HCT116 (cell line): ENCODE measurements around the gene DTNBP1. TPM values are rescaled to one million over a fixed set of nuclear protein-coding genes. Genes with fewer than 3 reads are reported as not detected.

Source experiments
- ATAC-seq: fragments of 200-7000 bp; cut with Tn5 transposase; 2 replicates; pipeline ENCODE4 v1.9.1; 2020; ENCODE audit warnings: mild to moderate bottlenecking, moderate library complexity
- BruUV-seq: library from RNA; stranded (reverse); fragments of 400-500 nt; replicated peaks from 2 replicates; lab custom pipeline; 2021; lab: Mats Ljungman, UMichigan
- CTCF ChIA-PET: fragments of 300-600 bp; sonication (Branson Sonifier 250); formaldehyde crosslinking; loops from one replicate; lab custom pipeline; 2021; ENCODE audit warnings: antibody characterized with exemption; lab: Charles Lee
- POLR2A ChIA-PET: fragments of 300-600, 350-600 bp; sonication (Branson Sonifier 250); formaldehyde crosslinking; loops from one replicate; lab custom pipeline; 2021; ENCODE audit warnings: antibody characterized with exemption; lab: Charles Lee
- RAD21 ChIA-PET, 2 experiments: fragments of 300-600 bp; sonication (Branson Sonifier 250); formaldehyde crosslinking; loops; one replicate each; lab custom pipeline; 2023; ENCODE audit warnings: low total read pairs in 2 of 2; ENCODE audit not compliant: uncharacterized antibody in 2 of 2, unreplicated experiment in 2 of 2, low non-redundant PET in 1 of 2; lab: Charles Lee
- DNase-seq: peaks from one replicate; pipeline ENCODE4 v3.0.0-alpha.2; 2010; ENCODE audit warnings: low read depth, low spot score
- H2AFZ ChIP-seq: fragments of 200-600 bp; shearing (Covaris generic), sonication (generic); 2 replicates; pipeline ENCODE4 v1.6.1; 2017; ENCODE audit warnings: low read depth, mixed run types, mixed read lengths, antibody characterized with exemption, low read length; ENCODE audit not compliant: poor library complexity, severe bottlenecking
- H3K27ac ChIP-seq: 2 replicates; pipeline ENCODE4 v1.5.1; 2012; ENCODE audit warnings: low read depth, low read length
- H3K27me3 ChIP-seq: fragments of 200-600 bp; sonication (generic); 2 replicates; pipeline ENCODE4 v1.6.1; 2016; ENCODE audit warnings: mixed run types, low read length, mixed read lengths; ENCODE audit not compliant: insufficient read depth
- H3K36me3 ChIP-seq, 2 experiments: fragments of 200-500 bp in 1 of 2; fragments of 200-600 bp in 1 of 2; sonication (Bioruptor generic) in 1 of 2; sonication (generic) in 1 of 2; 2 replicates each; pipeline versions ENCODE4 v1.5.1 to v1.6.1; 2014 to 2016; ENCODE audit warnings: low read length in 2 of 2, inconsistent platforms in 1 of 2, mixed read lengths in 1 of 2, mixed run types in 1 of 2; ENCODE audit not compliant: insufficient read depth in 2 of 2, control insufficient read depth in 1 of 2
- H3K4me1 ChIP-seq, 2 experiments: fragments of 200-600 bp in 1 of 2; sonication (generic) in 1 of 2; 2 replicates each; pipeline versions ENCODE4 v1.5.1 to v1.6.1; 2012 to 2017; ENCODE audit warnings: low read length in 2 of 2, inconsistent platforms in 1 of 2, mild to moderate bottlenecking in 1 of 2, mixed read lengths in 1 of 2, mixed run types in 1 of 2, moderate library complexity in 1 of 2; ENCODE audit not compliant: insufficient read depth in 2 of 2, control insufficient read depth in 1 of 2
- H3K4me2 ChIP-seq: fragments of 200-600 bp; sonication (generic); 2 replicates; pipeline ENCODE4 v1.6.1; 2017; ENCODE audit warnings: mixed run types, low read length, mixed read lengths
- H3K4me3 ChIP-seq, 2 experiments: fragments of 200-600 bp in 1 of 2; sonication (generic) in 1 of 2; replicated peaks in 1 of 2; 2 replicates each; pipeline ENCODE4 v1.5.1; 2011 to 2016; ENCODE audit warnings: low read length in 2 of 2, control low read depth in 1 of 2, low read depth in 1 of 2, mild to moderate bottlenecking in 1 of 2, mixed read lengths in 1 of 2, mixed run types in 1 of 2
- H3K79me2 ChIP-seq: fragments of 200-600 bp; sonication (generic); 2 replicates; pipeline ENCODE4 v1.6.1; 2017; ENCODE audit warnings: mild to moderate bottlenecking, mixed run types, low read length, moderate library complexity, mixed read lengths; ENCODE audit not compliant: insufficient read depth
- H3K9ac ChIP-seq: fragments of 200-600 bp; sonication (generic); 2 replicates; pipeline ENCODE4 v1.6.1; 2016; ENCODE audit warnings: low read length, mixed read lengths
- H3K9me2 ChIP-seq: fragments of 200-600 bp; sonication (generic), shearing (Covaris generic); 2 replicates; pipeline ENCODE4 v1.6.1; 2017; ENCODE audit warnings: mixed run types, mild to moderate bottlenecking, moderate library complexity; ENCODE audit not compliant: insufficient read depth
- H3K9me3 ChIP-seq, 2 experiments: fragments of 200-500 bp in 1 of 2; fragments of 200-600 bp in 1 of 2; sonication (Bioruptor generic) in 1 of 2; sonication (generic) in 1 of 2; 2 replicates each; pipeline ENCODE4 v1.6.1; 2014 to 2017; ENCODE audit warnings: low read length in 2 of 2, mixed read lengths in 2 of 2, inconsistent platforms in 1 of 2, low read depth in 1 of 2, mild to moderate bottlenecking in 1 of 2, mixed run types in 1 of 2, moderate library complexity in 1 of 2; ENCODE audit not compliant: control insufficient read depth in 1 of 2, insufficient read depth in 1 of 2
- H4K20me1 ChIP-seq: fragments of 200-600 bp; sonication (generic), shearing (Covaris generic); 2 replicates; pipeline ENCODE4 v1.6.1; 2017; ENCODE audit warnings: mixed run types, mild to moderate bottlenecking, moderate library complexity; ENCODE audit not compliant: insufficient read depth
- CBX3 ChIP-seq: IDR thresholded peaks from 2 replicates; pipeline ENCODE4 v1.6.1; 2012; ENCODE audit warnings: low read depth
- CTCF ChIP-seq, 3 experiments: fragments of 200-600 bp in 1 of 3; sonication (generic) in 1 of 3; IDR thresholded peaks in 2 of 3; conservative IDR thresholded peaks in 1 of 3; 2 replicates each; pipeline ENCODE4 v1.5.1; 2012 to 2017; ENCODE audit warnings: low read depth in 2 of 3, low read length in 2 of 3, antibody characterized with exemption in 1 of 3, borderline replicate concordance in 1 of 3, control low read depth in 1 of 3, mild to moderate bottlenecking in 1 of 3, mixed read lengths in 1 of 3, mixed run types in 1 of 3, moderate library complexity in 1 of 3; ENCODE audit not compliant: insufficient read depth in 1 of 3
- FOSL1 ChIP-seq: IDR thresholded peaks from 2 replicates; pipeline ENCODE4 v1.6.1; 2012; ENCODE audit warnings: low read depth
- JUND ChIP-seq: IDR thresholded peaks from 2 replicates; pipeline ENCODE4 v1.6.1; 2012
- MAX ChIP-seq: IDR thresholded peaks from 2 replicates; pipeline ENCODE4 v1.6.1; 2012
- REST ChIP-seq: IDR thresholded peaks from 2 replicates; pipeline ENCODE4 v1.6.1; 2012; ENCODE audit warnings: low read depth
- SRF ChIP-seq: IDR thresholded peaks from 2 replicates; pipeline ENCODE4 v1.6.1; 2012; ENCODE audit warnings: low read depth
- TCF7L2 ChIP-seq: IDR thresholded peaks from 2 replicates; pipeline ENCODE4 v1.7.0; 2011; ENCODE audit warnings: borderline replicate concordance, inconsistent platforms; ENCODE audit not compliant: insufficient read depth, insufficient read length; ENCODE audit errors: extremely low read depth
- YY1 ChIP-seq: IDR thresholded peaks from 2 replicates; pipeline ENCODE4 v1.6.1; 2011; ENCODE audit warnings: low read length, low read depth, moderate library complexity, mild to moderate bottlenecking; ENCODE audit not compliant: insufficient replicate concordance; ENCODE audit errors: extremely low read depth
- ZBTB33 ChIP-seq: IDR thresholded peaks from 2 replicates; pipeline ENCODE4 v1.6.1; 2011; ENCODE audit warnings: mild to moderate bottlenecking, low read length, moderate library complexity; ENCODE audit not compliant: insufficient replicate concordance; ENCODE audit errors: extremely low read depth
- intact Hi-C: fragments of 100-400 bp; cut with micrococcal nuclease; formaldehyde crosslinking; loops from 2 replicates; pipeline ENCODE4 v1.10.0; 2022
- total RNA-seq: library from RNA; stranded (reverse); gene quantifications from one replicate; pipeline ENCODE4 v1.2.1, GENCODE V29; 2021; ENCODE audit not compliant: unreplicated experiment

Gene DTNBP1
- total RNA-seq, 1 experiment from 2014 or later: 16.7 TPM

- Histone ChIP-seq H3K4me2 (no peak overlapping the region), H3K27me3 (no peaks in the 10 kb centered on the region), H3K4me3 (no peak overlapping the region), H3K4me1 (no peaks in the 10 kb centered on the region), H3K36me3 (peaks cover 0 to 3% of the 10 kb centered on the region in 2 experiments; a peak in 1 of 4 replicates), H3K9me2 (no peaks in the 10 kb centered on the region), H2AFZ (no peak overlapping the region), H3K9ac (no peak overlapping the region), H4K20me1 (no peaks in the 10 kb centered on the region), H3K79me2 (no peaks in the 10 kb centered on the region), H3K9me3 (no peaks in the 10 kb centered on the region), H3K27ac (no peak overlapping the region)
- CTCF ChIA-PET: no interaction called here
- TF ChIP-seq YY1 (no peak), MAX (no peak)
- POLR2A ChIA-PET: no interaction called here
- RAD21 ChIA-PET: no interaction called here
- BruUV-seq: no TSS peak
- intact Hi-C loops: no loop called here
- no peak for DNase-seq
- ATAC-seq: no peak
Measured at GRCh38 chr6:15615802-15616201, 47.0 kb downstream of the DTNBP1 start.

- intact Hi-C loops: no loop called here
- no peak overlapping the region for H3K27ac ChIP-seq
- ChIA-PET RAD21 (no interaction called here), CTCF (interaction anchor here (1.8 kb wide), 1 partner anchor 9 kb away, joined by 8 read pairs; no protein-coding TSS in a partner anchor)
- no peak overlapping the region for H3K4me3 ChIP-seq
- no peak overlapping the region for H3K9ac ChIP-seq
- no peak overlapping the region for H2AFZ ChIP-seq
- no peaks in the 10 kb centered on the region for H3K9me2 ChIP-seq
- no peaks in the 10 kb centered on the region for H3K79me2 ChIP-seq
- H3K27me3 ChIP-seq: no peaks in the 10 kb centered on the region
- DNase-seq (no peak), ATAC-seq (no peak)
- BruUV-seq: no TSS peak
- TF ChIP-seq JUND (no peak), CBX3 (no peak), REST (no peak), SRF (no peak), TCF7L2 (no peak), MAX (no peak), CTCF (IDR thresholded peaks at IDR 0.05 in 2 of 3, conservative IDR thresholded peaks at IDR 0.05 in 1 of 3; ENCODE audit: borderline replicate concordance in 1 of 3, insufficient read depth in 1 of 3, low read depth in 2 of 3, low read length in 2 of 3) (no peak), FOSL1 (no peak), ZBTB33 (no peak)
- TF ChIP-seq, all 23 proteins: peak for 0
- Histone ChIP-seq H3K4me1 (no peaks in the 10 kb centered on the region), H4K20me1 (no peaks in the 10 kb centered on the region), H3K36me3 (peaks cover 0 to 3% of the 10 kb centered on the region in 2 experiments; a peak in 1 of 4 replicates), H3K4me2 (no peak overlapping the region), H3K9me3 (no peaks in the 10 kb centered on the region)
- POLR2A ChIA-PET: no interaction called here
Measured at GRCh38 chr6:15614277-15614676, 48.6 kb downstream of the DTNBP1 start.
